ENCODE measurements around the gene ACE.

ACE gene

GRCh38 chr17:63498626-63499195 is 21.9 kb downstream of the ACE start:
- Histone ChIP-seq H3K4ac (ENCODE audit: low read depth, low read length) (no peak overlapping the region), H2BK5ac (ENCODE audit: low read depth, low read length, poor library complexity) (no peak overlapping the region), H4K12ac (ENCODE audit: low read depth, low read length) (no peak overlapping the region), H3K4me3 (ENCODE audit: low read depth, low read length) (no peak overlapping the region), H4K8ac (ENCODE audit: low read depth, low read length) (no peak overlapping the region), H2AFZ (ENCODE audit: insufficient read depth, low read length, poor library complexity) (no peak overlapping the region), H3K9me3 (ENCODE audit: insufficient read depth, low read depth, low read length) (no peaks in the 10 kb centered on the region), H3K4me2 (ENCODE audit: low read length) (no peak overlapping the region), H3K14ac (ENCODE audit: low read length) (no peak overlapping the region), H3K18ac (ENCODE audit: low read length) (no peak overlapping the region), H2BK12ac (ENCODE audit: low read length) (no peak overlapping the region), H2AK5ac (ENCODE audit: low read length) (no peak overlapping the region), H3K79me2 (ENCODE audit: control insufficient read depth, insufficient read depth, low read length, poor library complexity) (no peaks in the 10 kb centered on the region), H3K36me3 (ENCODE audit: control insufficient read depth in 1 of 2, insufficient read depth in 2 of 2, low read length in 2 of 2) (no peaks in the 10 kb centered on the region), H3K79me1 (ENCODE audit: low read length) (no peaks in the 10 kb centered on the region), H4K91ac (ENCODE audit: low read depth, low read length) (no peak overlapping the region), H3K9ac (ENCODE audit: low read length) (no peak overlapping the region), H3K23ac (ENCODE audit: low read length) (no peak overlapping the region), H3K4me1 (ENCODE audit: control insufficient read depth in 1 of 2, insufficient read depth in 2 of 2, low read length in 2 of 2) (no peaks in the 10 kb centered on the region), H3K27me3 (ENCODE audit: insufficient read depth, low read length) (no peaks in the 10 kb centered on the region), H3K27ac (ENCODE audit: low read depth, low read length) (no peak overlapping the region), H2BK120ac (ENCODE audit: insufficient read depth, low read length, poor library complexity) (no peak overlapping the region)
- DNase-seq = no peak
- WGBS (ENCODE audit: extremely low coverage, insufficient coverage, insufficient read length) = no CpG with 5 or more reads among the region's 9 CpGs

GRCh38 chr17:63500543-63501390 is 23.9 kb downstream of the ACE start:
- 100% methylated on average over 4 of the region's 14 CpGs for WGBS (ENCODE audit: extremely low coverage, insufficient coverage, insufficient read length)
- H3K4me1 ChIP-seq (ENCODE audit: control insufficient read depth in 1 of 2, insufficient read depth in 2 of 2, low read length in 2 of 2) = no peaks in the 10 kb centered on the region

GRCh38 chr17:63503341-63503705 is 26.5 kb downstream of the ACE start:
- Histone ChIP-seq H2AK5ac (ENCODE audit: low read length) (no peak overlapping the region), H3K18ac (ENCODE audit: low read length) (no peak overlapping the region), H3K4me1 (ENCODE audit: control insufficient read depth in 1 of 2, insufficient read depth in 2 of 2, low read length in 2 of 2) (no peaks in the 10 kb centered on the region), H3K27ac (ENCODE audit: low read depth, low read length) (no peak overlapping the region), H3K9ac (ENCODE audit: low read length) (no peak overlapping the region), H3K27me3 (ENCODE audit: insufficient read depth, low read length) (no peaks in the 10 kb centered on the region), H2BK120ac (ENCODE audit: insufficient read depth, low read length, poor library complexity) (no peak overlapping the region), H2BK5ac (ENCODE audit: low read depth, low read length, poor library complexity) (no peak overlapping the region), H3K36me3 (ENCODE audit: control insufficient read depth in 1 of 2, insufficient read depth in 2 of 2, low read length in 2 of 2) (no peaks in the 10 kb centered on the region), H3K4me2 (ENCODE audit: low read length) (no peak overlapping the region), H2BK12ac (ENCODE audit: low read length) (no peak overlapping the region), H3K4ac (ENCODE audit: low read depth, low read length) (no peak overlapping the region), H2AFZ (ENCODE audit: insufficient read depth, low read length, poor library complexity) (no peak overlapping the region), H3K23ac (ENCODE audit: low read length) (no peak overlapping the region), H4K8ac (ENCODE audit: low read depth, low read length) (no peak overlapping the region), H3K79me1 (ENCODE audit: low read length) (no peaks in the 10 kb centered on the region), H3K9me3 (ENCODE audit: insufficient read depth, low read depth, low read length) (peaks cover 10% of the 10 kb centered on the region), H3K4me3 (ENCODE audit: low read depth, low read length) (no peak overlapping the region), H3K14ac (ENCODE audit: low read length) (no peak overlapping the region), H4K12ac (ENCODE audit: low read depth, low read length) (no peak overlapping the region), H3K79me2 (ENCODE audit: control insufficient read depth, insufficient read depth, low read length, poor library complexity) (no peaks in the 10 kb centered on the region), H4K91ac (ENCODE audit: low read depth, low read length) (no peak overlapping the region)
- no CpG with 5 or more reads among the region's 8 CpGs for WGBS (ENCODE audit: extremely low coverage, insufficient coverage, insufficient read length)
- DNase-seq = no peak

More at GRCh38 chr17:63500543-63501390, 23.9 kb downstream of the ACE start:
- Histone ChIP-seq H3K14ac (ENCODE audit: low read length) (no peak overlapping the region), H3K4me3 (ENCODE audit: low read depth, low read length) (no peak overlapping the region), H2AFZ (ENCODE audit: insufficient read depth, low read length, poor library complexity) (no peak overlapping the region), H3K36me3 (ENCODE audit: control insufficient read depth in 1 of 2, insufficient read depth in 2 of 2, low read length in 2 of 2) (no peaks in the 10 kb centered on the region), H4K91ac (ENCODE audit: low read depth, low read length) (no peak overlapping the region), H2BK12ac (ENCODE audit: low read length) (no peak overlapping the region), H3K4ac (ENCODE audit: low read depth, low read length) (no peak overlapping the region), H4K8ac (ENCODE audit: low read depth, low read length) (no peak overlapping the region), H3K27me3 (ENCODE audit: insufficient read depth, low read length) (no peaks in the 10 kb centered on the region), H3K27ac (ENCODE audit: low read depth, low read length) (no peak overlapping the region), H3K9me3 (ENCODE audit: insufficient read depth, low read depth, low read length) (peaks cover 2% of the 10 kb centered on the region), H3K4me2 (ENCODE audit: low read length) (no peak overlapping the region), H3K79me2 (ENCODE audit: control insufficient read depth, insufficient read depth, low read length, poor library complexity) (no peaks in the 10 kb centered on the region), H3K9ac (ENCODE audit: low read length) (no peak overlapping the region), H3K18ac (ENCODE audit: low read length) (no peak overlapping the region), H4K12ac (ENCODE audit: low read depth, low read length) (no peak overlapping the region), H3K23ac (ENCODE audit: low read length) (no peak overlapping the region), H2BK5ac (ENCODE audit: low read depth, low read length, poor library complexity) (no peak overlapping the region), H3K79me1 (ENCODE audit: low read length) (no peaks in the 10 kb centered on the region), H2BK120ac (ENCODE audit: insufficient read depth, low read length, poor library complexity) (no peak overlapping the region), H2AK5ac (ENCODE audit: low read length) (no peak overlapping the region)
- no peak for DNase-seq

GRCh38 chr17:63504261-63504660 is 27.4 kb downstream of the ACE start:
- Histone ChIP-seq H3K36me3 (ENCODE audit: control insufficient read depth in 1 of 2, insufficient read depth in 2 of 2, low read length in 2 of 2) (no peaks in the 10 kb centered on the region), H3K4ac (ENCODE audit: low read depth, low read length) (no peak overlapping the region), H3K4me3 (ENCODE audit: low read depth, low read length) (no peak overlapping the region), H3K4me2 (ENCODE audit: low read length) (no peak overlapping the region), H3K23ac (ENCODE audit: low read length) (no peak overlapping the region), H4K8ac (ENCODE audit: low read depth, low read length) (no peak overlapping the region), H4K12ac (ENCODE audit: low read depth, low read length) (no peak overlapping the region), H3K27me3 (ENCODE audit: insufficient read depth, low read length) (no peaks in the 10 kb centered on the region), H2AK5ac (ENCODE audit: low read length) (no peak overlapping the region), H2BK12ac (ENCODE audit: low read length) (no peak overlapping the region), H3K18ac (ENCODE audit: low read length) (no peak overlapping the region), H3K27ac (ENCODE audit: low read depth, low read length) (no peak overlapping the region), H2BK120ac (ENCODE audit: insufficient read depth, low read length, poor library complexity) (no peak overlapping the region), H3K79me2 (ENCODE audit: control insufficient read depth, insufficient read depth, low read length, poor library complexity) (no peaks in the 10 kb centered on the region), H4K91ac (ENCODE audit: low read depth, low read length) (no peak overlapping the region), H3K4me1 (ENCODE audit: control insufficient read depth in 1 of 2, insufficient read depth in 2 of 2, low read length in 2 of 2) (no peaks in the 10 kb centered on the region), H3K14ac (ENCODE audit: low read length) (no peak overlapping the region), H3K79me1 (ENCODE audit: low read length) (no peaks in the 10 kb centered on the region), H3K9ac (ENCODE audit: low read length) (no peak overlapping the region), H2BK5ac (ENCODE audit: low read depth, low read length, poor library complexity) (no peak overlapping the region), H2AFZ (ENCODE audit: insufficient read depth, low read length, poor library complexity) (no peak overlapping the region), H3K9me3 (ENCODE audit: insufficient read depth, low read depth, low read length) (peaks cover 10% of the 10 kb centered on the region)
- no peak for DNase-seq
